Uterus (tissue), 2 donors: Measurements from ENCODE around the gene PTGER2.

Experiments
- POLR2A ChIP-seq, 2 donors: fragments of 450-650 bp; IDR thresholded peaks; one replicate each; pipeline ENCODE4 v1.6.1; 2016; ENCODE audit warnings: antibody characterized with exemption in 2 of 2, mild to moderate bottlenecking in 1 of 2, moderate library complexity in 1 of 2
- TF ChIP-seq, protein P1 (sequence below), 4 experiments: fragments of 200-600 bp in 2 of 4; fragments of 450-650 bp in 2 of 4; sonication (generic) in 2 of 4; IDR thresholded peaks; one replicate each; pipeline ENCODE4 v1.5.1; 2016 to 2019; ENCODE audit warnings: antibody characterized with exemption in 4 of 4, mild to moderate bottlenecking in 2 of 4, moderate library complexity in 1 of 4

DNA sequence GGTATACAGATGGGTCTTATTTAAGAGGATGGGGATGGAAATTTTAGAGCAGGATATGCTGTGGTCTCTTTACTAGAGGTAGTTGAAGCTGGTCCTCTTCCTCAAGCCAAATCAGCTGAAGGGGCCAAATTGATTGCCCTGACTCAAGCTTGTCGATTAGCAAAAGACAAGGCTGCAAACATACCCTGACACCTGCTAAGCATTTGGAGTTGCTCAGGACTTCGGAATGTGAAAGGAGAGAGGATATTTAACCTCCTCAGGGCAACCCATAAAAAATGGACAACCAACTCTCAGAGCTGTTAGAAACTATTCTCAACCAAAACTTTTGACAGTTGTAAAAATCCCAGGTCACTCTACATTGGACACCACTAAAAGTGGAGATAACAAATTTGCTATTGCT is 31.0 kb upstream of the PTGER2 start:
- TF ChIP-seq, protein P1, sequence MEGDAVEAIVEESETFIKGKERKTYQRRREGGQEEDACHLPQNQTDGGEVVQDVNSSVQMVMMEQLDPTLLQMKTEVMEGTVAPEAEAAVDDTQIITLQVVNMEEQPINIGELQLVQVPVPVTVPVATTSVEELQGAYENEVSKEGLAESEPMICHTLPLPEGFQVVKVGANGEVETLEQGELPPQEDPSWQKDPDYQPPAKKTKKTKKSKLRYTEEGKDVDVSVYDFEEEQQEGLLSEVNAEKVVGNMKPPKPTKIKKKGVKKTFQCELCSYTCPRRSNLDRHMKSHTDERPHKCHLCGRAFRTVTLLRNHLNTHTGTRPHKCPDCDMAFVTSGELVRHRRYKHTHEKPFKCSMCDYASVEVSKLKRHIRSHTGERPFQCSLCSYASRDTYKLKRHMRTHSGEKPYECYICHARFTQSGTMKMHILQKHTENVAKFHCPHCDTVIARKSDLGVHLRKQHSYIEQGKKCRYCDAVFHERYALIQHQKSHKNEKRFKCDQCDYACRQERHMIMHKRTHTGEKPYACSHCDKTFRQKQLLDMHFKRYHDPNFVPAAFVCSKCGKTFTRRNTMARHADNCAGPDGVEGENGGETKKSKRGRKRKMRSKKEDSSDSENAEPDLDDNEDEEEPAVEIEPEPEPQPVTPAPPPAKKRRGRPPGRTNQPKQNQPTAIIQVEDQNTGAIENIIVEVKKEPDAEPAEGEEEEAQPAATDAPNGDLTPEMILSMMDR (IDR thresholded peaks at IDR 0.05), result no peak
- no peak for TF ChIP-seq POLR2A (IDR thresholded peaks at IDR 0.05)
